ENCODE measurements around the gene PRRC2B. TPM values are rescaled to one million over a fixed set of nuclear protein-coding genes. Genes with fewer than 3 reads are reported as not detected.

Gene PRRC2B
- total and polyA plus RNA-seq, 2 of the 13 experiments (the other 11 are each of a cell fraction or from before 2014, with no cell fraction given) = 20.8 to 37.4 TPM

GRCh38 chr9:131473891-131474290, 80.0 kb downstream of the PRRC2B start (continued):
- TF ChIP-seq MNT (IDR thresholded peaks at IDR 0.05) (no peak), ATF7-NPFF (CRISPR knock-in tag; IDR thresholded peaks at IDR 0.05; ENCODE audit: low read depth) (no peak), HNRNPLL (IDR thresholded peaks at IDR 0.05; ENCODE audit: low read depth, low read length, poor library complexity, severe bottlenecking) (no peak), MLX (CRISPR knock-in tag; IDR thresholded peaks at IDR 0.05) (no peak), REXO4 (CRISPR knock-in tag; IDR thresholded peaks at IDR 0.05; ENCODE audit: borderline replicate concordance) (no peak), ZSCAN31 (CRISPR knock-in tag; IDR thresholded peaks at IDR 0.05; ENCODE audit: low read depth) (no peak), CREB3 (CRISPR knock-in tag; IDR thresholded peaks at IDR 0.05) (no peak), ZEB1 (IDR thresholded peaks at IDR 0.05; ENCODE audit: insufficient replicate concordance, low read depth) (no peak), AGO1 (IDR thresholded peaks at IDR 0.05; ENCODE audit: low read depth, low read length, poor library complexity, severe bottlenecking) (no peak)
- TF ChIP-seq, protein P1, sequence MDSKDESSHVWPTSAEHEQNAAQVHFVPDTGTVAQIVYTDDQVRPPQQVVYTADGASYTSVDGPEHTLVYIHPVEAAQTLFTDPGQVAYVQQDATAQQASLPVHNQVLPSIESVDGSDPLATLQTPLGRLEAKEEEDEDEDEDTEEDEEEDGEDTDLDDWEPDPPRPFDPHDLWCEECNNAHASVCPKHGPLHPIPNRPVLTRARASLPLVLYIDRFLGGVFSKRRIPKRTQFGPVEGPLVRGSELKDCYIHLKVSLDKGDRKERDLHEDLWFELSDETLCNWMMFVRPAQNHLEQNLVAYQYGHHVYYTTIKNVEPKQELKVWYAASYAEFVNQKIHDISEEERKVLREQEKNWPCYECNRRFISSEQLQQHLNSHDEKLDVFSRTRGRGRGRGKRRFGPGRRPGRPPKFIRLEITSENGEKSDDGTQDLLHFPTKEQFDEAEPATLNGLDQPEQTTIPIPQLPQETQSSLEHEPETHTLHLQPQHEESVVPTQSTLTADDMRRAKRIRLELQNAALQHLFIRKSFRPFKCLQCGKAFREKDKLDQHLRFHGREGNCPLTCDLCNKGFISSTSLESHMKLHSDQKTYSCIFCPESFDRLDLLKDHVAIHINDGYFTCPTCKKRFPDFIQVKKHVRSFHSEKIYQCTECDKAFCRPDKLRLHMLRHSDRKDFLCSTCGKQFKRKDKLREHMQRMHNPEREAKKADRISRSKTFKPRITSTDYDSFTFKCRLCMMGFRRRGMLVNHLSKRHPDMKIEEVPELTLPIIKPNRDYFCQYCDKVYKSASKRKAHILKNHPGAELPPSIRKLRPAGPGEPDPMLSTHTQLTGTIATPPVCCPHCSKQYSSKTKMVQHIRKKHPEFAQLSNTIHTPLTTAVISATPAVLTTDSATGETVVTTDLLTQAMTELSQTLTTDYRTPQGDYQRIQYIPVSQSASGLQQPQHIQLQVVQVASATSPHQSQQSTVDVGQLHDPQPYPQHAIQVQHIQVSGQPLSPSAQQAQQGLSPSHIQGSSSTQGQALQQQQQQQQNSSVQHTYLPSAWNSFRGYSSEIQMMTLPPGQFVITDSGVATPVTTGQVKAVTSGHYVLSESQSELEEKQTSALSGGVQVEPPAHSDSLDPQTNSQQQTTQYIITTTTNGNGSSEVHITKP (CRISPR knock-in tag; IDR thresholded peaks at IDR 0.05; ENCODE audit: low read depth) = no peak
